Endothelial cell of hepatic sinusoid (primary cell): ENCODE data around the gene TSHZ2.
"Not testable (repeated sequence)": the region's sequence is repeated elsewhere in the genome, so short reads cannot be mapped to it uniquely, and the experiment has no call there.

Source experiments
- in situ Hi-C: cut with HindIII; loops from 2 replicates; pipeline ENCODE4 v1.10.0; 2017; ENCODE audit warnings: low sequenced_read_pairs

TSHZ2 gene

GRCh38 chr20:53080969-53081871 lies 109.1 kb downstream of the TSHZ2 start:
- in situ Hi-C loops, result no loop called here

GRCh38 chr20:53081916-53082863 lies 110.0 kb downstream of the TSHZ2 start:
- in situ Hi-C loops, result no loop called here

GRCh38 chr20:53083411-53083810 lies 111.3 kb downstream of the TSHZ2 start:
- in situ Hi-C loops, result no loop called here

- in situ Hi-C loops, result no loop called here
Measured at GRCh38 chr20:53084408-53084997, 112.3 kb downstream of the TSHZ2 start.

- in situ Hi-C loops, result no loop called here
Measured at GRCh38 chr20:53085720-53086119, 113.6 kb downstream of the TSHZ2 start.

- in situ Hi-C loops, result no loop called here
Measured at GRCh38 chr20:53087037-53087777, 115.0 kb downstream of the TSHZ2 start.

- in situ Hi-C loops, result no loop called here
Measured at GRCh38 chr20:53088786-53089185, 116.6 kb downstream of the TSHZ2 start.

- in situ Hi-C loops, result not testable (repeated sequence)
Measured at GRCh38 chr20:53089851-53090250, 117.7 kb downstream of the TSHZ2 start.

- in situ Hi-C loops, result no loop called here
Measured at GRCh38 chr20:53091789-53092188, 119.6 kb downstream of the TSHZ2 start.

- in situ Hi-C loops, result no loop called here
Measured at GRCh38 chr20:53092772-53093300, 120.7 kb downstream of the TSHZ2 start.

GRCh38 chr20:53097371-53097770 lies 125.2 kb downstream of the TSHZ2 start:
- in situ Hi-C loops, result no loop called here

GRCh38 chr20:53097791-53098190 lies 125.6 kb downstream of the TSHZ2 start:
- in situ Hi-C loops, result no loop called here

- in situ Hi-C loops, result no loop called here
Measured at GRCh38 chr20:53098621-53099020, 126.5 kb downstream of the TSHZ2 start.

- in situ Hi-C loops, result no loop called here
Measured at GRCh38 chr20:53099856-53100255, 127.7 kb downstream of the TSHZ2 start.

- in situ Hi-C loops, result no loop called here
Measured at GRCh38 chr20:53100476-53100911, 128.3 kb downstream of the TSHZ2 start.

- in situ Hi-C loops, result no loop called here
Measured at GRCh38 chr20:53101992-53102760, 130.0 kb downstream of the TSHZ2 start.

- in situ Hi-C loops, result no loop called here
Measured at GRCh38 chr20:53103124-53103523, 131.0 kb downstream of the TSHZ2 start.

- in situ Hi-C loops, result no loop called here
Measured at GRCh38 chr20:53104884-53105283, 132.7 kb downstream of the TSHZ2 start.

GRCh38 chr20:53116733-53117132 lies 144.6 kb downstream of the TSHZ2 start:
- in situ Hi-C loops, result no loop called here
